GM21723 (cell line): ENCODE results near the gene TEX10.
A peak's percentile ranks its signal among the peaks of the same experiment; 100 is the strongest.
"Not testable (repeated sequence)": the region's sequence is repeated elsewhere in the genome, so short reads cannot be mapped to it uniquely, and the experiment has no call there.

Experiments used
- ATAC-seq: cut with Tn5 transposase; IDR thresholded peaks from one replicate; pipeline ENCODE4 v1.9.1; 2021; ENCODE audit warnings: mild to moderate bottlenecking, moderate library complexity; ENCODE audit not compliant: unreplicated experiment

The TEX10 gene

DNA sequence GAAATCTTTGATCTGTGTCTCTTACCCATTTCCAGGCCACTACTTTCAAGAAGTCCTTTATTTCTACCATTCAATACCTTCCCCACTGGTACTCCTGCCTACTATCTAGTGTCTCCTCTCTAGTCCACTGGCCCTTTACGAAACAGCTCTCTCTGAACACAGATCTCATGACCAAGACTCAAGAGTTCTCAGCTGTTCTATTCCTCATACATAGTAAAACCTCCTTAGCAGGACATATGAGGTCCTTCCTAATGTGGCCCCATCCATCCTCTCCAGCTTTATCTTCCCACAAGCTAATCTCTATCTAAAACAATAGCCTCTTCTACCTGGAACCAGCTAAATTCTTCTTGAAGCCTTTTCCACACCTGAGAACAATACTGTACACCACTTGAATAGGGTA lies 2.6 kb downstream of the TEX10 start:
- ATAC-seq: no peak

DNA sequence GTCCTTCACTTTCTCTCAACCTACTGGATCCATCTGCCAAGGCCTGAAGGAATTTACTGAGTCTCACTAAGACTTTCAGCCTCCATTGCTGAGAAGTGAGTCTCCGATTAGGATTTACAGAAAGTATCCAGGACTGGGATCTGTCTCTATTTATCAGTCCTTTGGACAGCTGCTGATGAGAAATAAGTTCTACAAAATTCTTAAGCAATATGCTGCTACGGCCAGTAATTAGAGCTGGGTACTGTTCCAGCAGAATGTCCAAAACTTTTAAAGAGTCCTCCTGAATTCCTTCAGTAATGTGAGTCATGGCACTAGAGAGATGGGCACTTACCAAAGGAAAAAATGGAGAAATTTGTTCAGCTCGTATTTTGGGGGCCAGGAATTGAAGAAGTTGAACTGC lies 5.9 kb downstream of the TEX10 start:
- no peak for ATAC-seq

DNA sequence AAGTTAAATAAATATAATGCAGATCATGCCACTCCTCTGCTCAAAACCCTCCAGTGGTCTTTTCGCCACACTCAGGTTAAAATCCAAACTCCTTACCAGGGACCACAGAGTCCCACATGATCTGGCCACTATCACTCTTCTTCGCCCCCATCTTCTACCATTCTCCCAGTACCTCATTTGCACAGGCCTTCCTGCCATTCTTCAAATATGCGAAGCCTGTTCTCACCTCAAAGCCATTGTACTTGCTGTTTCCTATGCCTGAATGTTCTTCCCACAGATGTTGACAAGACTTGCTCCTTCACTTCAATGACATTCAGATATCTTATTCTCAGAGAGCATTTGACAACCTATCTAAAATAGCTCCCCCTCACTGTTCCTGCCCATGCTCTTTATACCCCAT lies 10.9 kb downstream of the TEX10 start:
- no peak for ATAC-seq

DNA sequence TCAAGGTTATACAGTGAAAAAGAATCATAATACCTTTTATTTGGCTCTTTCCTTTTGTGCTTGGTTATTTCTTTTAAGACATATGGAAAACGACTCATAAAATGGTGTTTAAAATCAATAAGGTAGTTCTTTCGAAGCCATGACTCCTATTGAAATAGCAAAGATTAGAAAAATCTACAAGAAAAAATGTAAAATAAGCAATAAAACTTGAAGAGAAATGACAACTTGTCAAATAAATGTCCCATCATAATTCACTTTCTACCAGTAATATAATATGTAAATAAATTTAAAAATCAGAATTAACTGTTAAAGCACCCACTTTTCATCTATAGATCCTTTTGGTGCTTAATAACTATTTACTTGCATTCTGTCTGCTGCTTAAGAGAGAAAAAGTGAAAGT lies 12.5 kb downstream of the TEX10 start:
- no peak for ATAC-seq

DNA sequence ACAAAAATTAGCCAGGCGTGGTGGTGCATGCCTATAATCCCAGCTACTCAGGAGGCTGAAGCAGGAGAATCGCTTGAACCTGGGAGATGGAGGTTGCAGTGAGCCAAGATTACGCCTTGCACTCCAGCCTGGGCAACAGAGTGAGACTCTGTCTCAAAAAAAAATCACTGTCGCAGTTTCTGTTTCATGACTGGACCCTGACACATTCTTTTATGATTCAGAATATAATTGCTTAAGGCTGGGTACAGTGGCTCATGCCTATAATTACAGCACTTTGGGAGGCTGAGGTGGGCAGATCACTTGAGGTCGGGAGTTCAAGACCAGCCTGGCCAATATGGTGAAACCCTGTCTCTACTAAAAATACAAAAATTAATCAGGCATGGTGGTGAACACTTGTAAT lies 14.0 kb downstream of the TEX10 start:
- ATAC-seq: not testable (repeated sequence)

DNA sequence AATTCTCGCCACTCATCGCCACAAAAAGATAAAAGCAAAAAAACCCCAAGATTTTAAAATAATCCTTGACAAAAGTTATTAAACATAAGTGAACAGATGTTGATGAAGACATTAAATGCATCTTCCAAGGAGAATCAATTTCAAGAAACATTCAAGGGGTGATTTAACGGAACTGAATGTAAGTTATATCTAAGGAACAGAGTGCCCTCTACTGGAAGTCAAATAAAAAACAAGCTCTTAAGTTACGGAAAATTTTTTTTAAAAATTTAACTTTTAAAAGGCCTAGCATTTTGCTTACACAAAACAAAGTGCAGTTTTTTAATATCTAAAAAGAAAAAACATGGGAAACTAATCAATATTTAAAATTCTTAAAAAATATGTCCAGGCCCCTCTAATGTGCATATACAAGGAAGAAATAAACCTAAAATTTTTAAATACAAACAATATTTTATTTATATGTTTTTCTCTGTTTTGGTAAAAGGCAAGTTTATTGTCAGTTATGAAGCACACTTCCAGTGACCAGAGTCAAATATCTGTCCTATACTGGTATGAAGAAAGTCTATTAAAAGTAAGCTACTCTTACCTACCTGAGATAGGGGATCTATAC lies 28.0 kb downstream of the TEX10 start:
- ATAC-seq: no peak

DNA sequence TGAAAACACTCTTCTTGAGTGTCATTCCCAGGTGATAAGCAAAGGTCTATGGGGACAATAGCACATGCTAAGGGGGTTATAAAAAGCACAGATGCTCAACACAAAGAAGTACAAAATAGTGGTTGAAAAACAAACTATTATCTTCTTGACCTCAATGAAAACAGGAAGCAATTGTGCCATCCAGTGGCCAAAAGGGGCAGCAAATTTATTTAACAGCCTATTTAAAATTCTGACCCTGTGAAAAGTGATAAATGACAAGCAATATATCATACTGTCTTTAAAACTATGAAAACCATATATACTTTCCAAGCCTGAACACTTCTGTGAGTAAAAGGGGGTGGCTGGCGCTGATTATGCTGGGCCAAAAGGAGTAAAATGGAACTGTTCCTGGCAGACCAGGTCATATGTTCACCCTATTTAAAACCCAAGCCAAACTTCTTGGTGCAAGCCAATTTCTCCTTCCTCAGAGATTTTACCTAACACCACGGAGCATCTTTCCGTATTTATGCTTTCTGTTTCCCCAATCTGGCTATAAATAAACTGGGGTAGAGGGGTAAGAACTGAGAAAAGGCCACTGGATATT lies 29.7 kb downstream of the TEX10 start:
- peak; percentile 51 for ATAC-seq

DNA sequence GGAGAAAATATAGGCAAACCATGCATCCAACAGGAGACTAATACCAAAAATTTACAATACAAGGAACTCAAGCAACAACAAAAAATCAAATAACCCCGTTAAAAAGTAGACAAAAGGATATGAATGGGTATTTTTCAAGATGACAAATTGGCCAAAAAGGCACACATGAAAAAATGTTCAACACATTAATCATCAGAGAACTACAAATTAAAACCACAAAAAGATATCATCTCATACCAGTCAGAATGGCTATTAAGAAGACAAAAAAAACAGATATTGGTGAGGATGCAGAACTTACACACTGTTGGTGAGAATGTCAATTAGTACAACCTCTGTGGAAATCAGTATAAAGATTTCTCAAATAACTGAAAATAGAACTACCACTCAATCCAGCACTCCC lies 35.0 kb downstream of the TEX10 start:
- no peak for ATAC-seq

DNA sequence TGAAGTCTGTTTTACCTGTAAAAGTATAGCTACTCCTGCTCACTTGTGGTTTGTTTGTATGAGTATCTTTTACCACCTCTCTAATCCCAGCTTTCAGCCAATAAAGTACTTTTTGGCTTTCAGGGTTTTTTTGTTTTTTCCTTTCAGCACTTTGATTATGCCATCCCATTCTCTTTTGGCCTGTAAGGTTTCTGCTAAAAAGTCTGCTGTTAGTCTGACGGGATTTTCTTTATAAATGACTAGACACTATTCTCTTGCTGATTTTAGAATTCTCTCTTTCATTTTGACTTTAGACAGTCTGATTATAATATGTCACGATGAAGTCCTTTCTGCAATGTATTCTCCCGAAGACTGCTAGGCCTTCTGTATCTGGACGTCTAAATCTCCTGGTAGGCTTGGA lies 37.2 kb downstream of the TEX10 start:
- ATAC-seq: no peak

DNA sequence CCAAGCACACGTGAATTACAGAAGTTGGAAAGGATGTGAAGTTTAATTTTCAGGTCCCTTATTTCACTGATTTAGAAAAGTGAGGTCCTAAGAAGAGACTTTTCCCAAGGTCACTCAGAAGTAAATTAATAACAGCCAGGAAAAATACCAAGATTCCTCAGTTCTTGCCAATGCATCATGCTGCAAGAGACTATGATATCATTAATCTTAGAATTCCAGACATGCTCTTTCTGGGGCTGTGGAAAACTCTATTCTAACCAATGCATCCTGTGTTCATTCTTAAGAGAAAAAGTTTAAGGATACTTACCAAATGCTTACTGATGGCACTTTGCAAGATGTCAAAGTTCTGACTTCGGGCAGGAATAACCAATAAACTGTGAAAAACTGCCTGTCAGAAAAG lies 42.8 kb downstream of the TEX10 start:
- no peak for ATAC-seq

DNA sequence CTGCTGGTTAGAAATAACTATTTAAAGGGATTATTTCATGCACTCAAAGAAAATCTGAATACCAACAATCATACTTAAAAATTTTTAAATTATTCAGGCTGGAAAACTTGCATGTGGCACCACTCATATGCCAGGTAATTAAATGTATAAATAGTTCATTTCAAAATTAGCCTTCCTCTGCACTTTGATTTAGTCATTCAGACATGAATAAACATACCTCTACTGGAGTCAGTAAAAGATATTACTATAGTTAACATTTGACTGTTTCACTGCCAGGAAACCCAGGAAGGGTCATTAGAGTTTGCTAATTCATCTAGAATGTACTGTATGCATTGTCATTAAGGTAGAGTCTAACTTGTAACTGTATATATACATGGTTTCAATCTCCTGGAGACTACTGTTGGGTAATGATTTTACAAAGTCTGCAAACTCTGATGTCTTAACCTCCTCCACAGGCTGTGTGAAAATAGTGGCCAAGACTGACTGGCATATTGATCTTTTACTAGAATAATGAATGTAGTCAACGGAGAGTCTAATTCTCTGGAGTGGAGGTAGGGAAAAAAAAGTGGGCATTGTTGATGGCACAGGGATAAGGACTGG lies 43.7 kb downstream of the TEX10 start:
- no peak for ATAC-seq

DNA sequence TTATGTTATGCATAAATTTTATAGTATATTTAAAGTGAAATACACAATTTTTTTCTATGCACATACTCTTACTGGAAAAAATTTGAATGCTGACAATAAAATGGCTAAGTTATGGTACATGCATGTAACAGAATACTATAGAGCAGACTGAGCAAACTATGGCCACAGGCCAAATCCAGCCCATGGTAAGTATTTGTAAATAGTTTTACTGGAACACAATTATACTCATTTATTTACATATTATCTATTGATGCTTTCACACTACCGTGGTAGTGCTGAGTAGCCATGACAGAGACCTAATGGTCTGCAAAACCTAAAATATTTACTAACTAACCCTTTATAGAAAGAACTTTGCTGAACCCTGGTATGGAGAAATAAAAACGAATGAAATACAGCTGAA lies 45.7 kb downstream of the TEX10 start:
- ATAC-seq: no peak

DNA sequence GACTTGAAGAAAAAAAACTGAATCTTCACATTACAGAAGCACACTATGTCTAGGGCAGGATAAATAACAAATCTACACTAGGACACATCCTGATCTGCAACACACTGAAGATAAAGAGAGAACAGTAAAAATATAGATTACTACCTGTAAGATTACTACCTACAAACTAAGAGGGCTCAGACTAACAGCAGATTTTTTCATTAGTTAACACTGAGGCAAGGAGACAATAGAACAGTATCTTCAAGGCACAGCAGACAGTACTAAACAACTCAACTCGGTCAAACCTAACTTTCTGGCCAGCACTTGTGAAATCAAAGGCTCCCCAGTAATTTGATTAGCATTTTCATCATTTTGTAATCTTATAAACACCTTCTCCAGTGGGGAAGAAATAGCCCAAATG lies 46.5 kb downstream of the TEX10 start:
- no peak for ATAC-seq

DNA sequence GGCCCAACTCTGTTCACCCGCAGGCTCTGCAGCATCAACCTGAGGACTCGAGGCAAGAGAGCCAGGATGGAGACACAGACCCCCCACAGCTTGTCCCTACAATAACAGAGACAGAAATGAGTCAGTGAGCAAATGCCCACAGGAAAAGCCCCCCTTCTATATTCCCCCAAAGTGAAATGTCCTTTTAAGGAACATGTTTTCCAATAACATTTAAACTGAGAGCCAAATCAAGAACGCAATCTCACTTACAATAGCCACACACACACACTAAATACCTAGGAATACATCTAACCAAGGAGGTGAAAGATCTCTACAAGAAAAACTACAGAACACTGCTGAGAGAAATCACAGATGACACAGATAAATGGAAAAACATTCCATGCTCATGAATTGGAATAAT lies 49.0 kb downstream of the TEX10 start:
- no peak for ATAC-seq

DNA sequence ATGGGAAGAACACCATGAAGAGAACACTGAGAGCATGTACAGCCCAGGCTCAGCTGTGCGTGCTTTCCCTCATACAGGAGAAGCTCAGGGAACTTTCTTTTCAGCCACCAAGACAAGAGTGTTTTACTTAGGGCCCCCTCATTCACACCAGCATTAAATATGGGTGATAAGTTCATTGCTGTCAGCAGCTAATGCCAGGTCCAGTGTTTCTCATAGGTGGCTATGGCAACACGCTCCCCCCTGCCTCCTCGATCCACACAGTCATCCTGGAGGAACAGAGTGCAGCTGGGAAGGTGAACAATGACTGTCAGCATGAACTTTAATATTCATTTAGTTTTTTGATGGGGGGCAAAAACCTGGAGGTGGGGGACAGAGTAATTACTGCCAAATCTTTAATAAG lies 54.4 kb downstream of the TEX10 start:
- no peak for ATAC-seq

DNA sequence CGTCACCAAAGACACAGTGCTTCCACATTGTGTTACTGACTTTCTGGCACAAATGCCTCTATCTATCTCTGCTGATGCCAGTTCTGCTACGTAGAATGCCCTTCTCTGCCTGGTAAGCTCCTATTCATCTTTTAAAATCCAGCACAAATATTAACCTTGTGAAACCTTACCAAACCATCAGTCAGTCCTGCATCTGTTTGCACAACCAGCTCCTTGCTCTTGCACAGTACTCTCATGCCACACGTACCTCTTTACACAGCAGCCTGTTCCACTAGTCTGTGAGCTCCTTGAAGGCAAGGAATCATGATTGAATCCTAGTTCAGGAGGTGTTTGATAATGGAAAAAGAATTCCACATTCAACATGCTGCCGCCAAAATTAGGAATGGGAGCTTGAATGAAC lies 56.3 kb downstream of the TEX10 start:
- ATAC-seq: no peak

DNA sequence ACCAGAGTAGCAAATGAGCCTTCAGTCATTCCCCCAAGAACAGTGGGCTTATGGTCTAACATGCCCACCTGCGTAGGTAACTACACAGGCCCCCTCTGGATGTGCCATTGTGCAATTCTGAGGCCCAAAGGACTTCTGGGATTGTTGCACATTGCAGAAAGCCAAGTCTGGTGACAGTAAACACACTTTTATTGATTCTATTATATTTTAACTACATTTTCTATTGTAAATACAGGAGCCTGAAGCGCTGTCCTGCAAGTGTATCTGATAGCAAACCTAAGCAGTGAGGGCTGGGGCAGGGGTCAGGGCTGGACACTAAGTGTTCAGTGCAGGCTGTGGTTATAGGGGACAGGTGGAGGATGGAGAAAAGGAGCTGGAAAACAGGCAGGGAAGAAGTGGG lies 57.5 kb downstream of the TEX10 start:
- ATAC-seq: no peak

DNA sequence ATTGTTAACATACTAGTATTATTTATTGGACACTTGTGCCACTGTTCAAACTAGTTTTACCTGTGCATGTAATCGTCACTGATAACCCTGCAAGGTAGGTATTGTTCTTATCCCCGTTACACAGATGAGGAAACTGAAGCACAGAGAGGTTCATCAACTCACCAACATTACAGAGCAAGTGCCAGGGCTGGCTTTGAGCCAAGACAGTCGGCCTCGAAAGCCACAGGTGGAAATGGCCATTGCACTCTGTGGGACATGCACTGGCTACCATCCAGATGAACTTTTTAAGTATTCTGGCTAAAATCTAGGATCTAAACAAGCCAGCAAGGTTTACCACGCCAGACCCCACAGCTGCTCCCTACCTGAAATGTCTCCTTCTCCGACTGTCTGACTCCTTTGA lies 57.9 kb downstream of the TEX10 start:
- no peak for ATAC-seq

DNA sequence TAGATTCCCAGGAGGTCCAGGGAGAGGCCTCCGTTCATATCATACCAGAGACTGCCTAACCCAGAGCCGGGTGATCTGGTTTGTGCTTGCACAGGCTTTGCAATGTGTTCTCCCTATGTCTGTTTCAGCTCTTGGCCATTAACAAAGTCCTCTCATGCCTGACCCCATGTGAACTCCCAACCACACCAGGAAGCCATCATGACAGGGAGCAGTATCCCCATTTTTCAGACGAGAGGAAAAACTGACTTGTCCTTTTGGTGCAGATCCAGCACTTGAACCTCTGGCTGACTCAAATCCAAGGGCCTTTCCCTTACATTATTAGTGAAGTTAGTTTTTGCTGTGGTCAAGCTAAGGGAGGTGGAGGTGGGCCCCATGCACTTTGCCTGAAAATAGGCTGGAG lies 58.4 kb downstream of the TEX10 start:
- no peak for ATAC-seq

DNA sequence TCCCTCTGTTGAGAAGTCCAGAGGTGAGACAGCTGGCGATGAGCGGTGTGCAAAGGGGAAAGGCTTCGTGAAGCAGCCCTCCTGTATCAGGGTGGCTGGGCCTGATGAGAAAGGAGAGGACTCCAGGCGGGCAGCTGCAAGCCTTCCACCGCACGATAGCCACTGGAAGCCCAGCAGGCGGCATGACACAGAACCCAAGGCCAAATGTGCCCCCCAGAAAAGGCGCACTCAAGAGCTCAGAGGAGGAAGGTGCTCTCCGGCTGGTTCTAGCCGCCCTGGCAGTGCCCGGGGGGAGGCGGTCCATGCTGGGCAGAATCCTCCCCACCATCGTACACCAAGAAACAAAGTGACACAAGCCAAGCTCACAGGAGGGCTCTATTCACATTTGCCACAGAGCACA lies 60.3 kb downstream of the TEX10 start:
- no peak for ATAC-seq

DNA sequence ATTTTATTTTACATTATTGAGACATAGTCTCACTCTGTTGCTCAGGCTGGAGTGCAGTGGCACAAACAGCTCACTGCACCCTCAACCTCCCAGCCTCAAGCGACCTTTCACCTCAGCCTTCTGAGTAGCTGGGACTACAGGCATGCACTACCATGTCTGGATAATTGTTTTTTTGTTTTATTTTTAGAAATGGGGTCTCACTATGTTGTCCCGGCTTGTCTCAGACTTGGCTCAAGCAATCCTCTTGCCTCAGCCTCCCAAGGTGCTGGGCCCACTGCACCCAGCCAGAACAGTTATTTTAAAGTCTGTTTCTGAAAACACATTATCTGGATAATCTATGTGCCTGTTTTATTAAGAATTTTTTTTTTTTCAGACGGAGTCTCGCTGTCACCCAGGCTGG lies 62.0 kb downstream of the TEX10 start:
- no peak for ATAC-seq

DNA sequence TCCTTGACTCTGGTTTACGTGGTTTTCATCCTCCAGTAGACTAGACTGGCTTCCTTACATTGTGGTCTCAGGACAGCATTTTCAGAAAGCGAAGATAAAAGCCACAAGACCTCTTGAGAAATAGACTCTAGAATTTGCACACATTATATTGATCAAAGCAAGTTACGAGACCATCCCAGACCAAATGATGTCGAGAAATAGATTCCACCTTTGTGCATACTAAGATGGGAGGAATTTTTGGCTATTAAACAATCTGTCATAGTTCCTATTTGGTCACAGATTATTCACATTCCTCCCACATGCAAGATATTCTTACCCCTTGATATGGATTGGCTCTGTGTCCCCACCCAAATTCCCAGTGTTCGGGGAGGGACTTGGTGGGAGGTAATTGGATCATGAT lies 65.6 kb downstream of the TEX10 start:
- ATAC-seq: no peak

DNA sequence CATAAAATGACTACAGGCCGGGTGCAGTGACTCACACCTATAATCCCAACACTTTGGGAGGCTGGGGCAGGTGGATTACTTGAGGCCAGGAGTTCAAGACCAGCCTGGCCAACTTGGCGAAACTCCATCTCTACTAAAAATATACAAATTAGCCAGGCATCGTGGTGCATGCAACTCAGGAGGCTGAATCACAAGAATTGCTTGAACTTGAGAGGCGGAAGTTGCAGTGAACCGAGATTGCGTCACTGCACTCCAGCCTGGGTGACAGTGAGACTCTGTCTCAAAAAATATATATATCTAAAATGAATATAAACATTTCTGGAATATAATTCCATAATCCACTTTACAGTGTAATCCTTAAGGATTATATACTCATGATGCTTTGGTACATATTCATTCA lies 66.5 kb downstream of the TEX10 start:
- no peak for ATAC-seq
